ENCODE results near the gene ZNF236. TPM values are rescaled to one million over a fixed set of nuclear protein-coding genes. Genes with fewer than 3 reads are reported as not detected.

ZNF236 gene
- total and polyA plus RNA-seq, 2 of the 13 experiments (the other 11 are each of a cell fraction or from before 2014, with no cell fraction given) = 3.0 to 7.2 TPM

DNA sequence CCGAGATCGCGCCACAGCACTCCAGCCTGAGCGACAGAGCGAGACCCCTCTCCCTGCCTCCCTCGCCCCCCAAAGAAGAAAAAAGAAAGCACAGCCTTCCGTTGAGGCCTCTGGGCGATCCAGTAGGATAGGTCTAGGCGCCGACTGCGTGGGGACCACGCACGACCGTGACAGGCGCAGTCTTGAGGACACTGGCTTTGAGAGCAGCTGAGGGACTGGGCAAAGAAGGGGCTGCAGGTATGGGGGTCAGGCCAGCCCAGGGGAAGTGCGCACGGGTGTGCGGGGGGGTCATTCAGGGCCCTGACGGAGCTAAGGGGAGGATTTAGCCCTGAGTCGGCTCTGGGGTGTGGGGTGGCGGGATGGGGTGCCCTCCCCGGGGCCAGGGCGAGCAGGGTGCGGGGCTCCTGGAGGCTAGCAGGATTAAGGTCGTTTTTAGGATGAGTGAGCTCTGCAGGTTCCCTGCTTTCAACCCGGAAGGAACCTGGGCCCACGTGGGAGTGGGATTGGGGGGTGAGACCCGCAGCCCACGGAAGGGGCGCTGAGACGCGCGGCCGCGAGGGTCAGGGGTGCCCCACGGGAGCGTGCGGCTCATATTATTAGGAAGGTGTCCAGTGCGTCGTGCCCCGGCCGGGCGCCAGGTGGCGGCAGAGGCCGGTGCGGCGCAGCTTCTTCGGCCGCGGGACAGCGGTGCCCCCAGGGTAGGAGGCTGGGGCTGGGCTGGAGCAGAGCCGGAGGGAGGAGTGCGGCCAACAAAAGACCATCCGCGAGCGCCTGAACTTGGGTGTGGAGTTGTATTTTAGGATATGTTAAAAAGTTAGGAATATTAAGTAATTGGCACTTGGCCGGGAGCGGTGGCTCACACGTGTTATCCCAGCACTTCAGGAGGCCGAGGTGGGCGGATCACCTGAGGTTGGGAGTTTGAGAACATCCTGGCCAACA lies 20.5 kb upstream of the ZNF236 start:
- Histone ChIP-seq H3K36me3 (replicated peaks in 1 of 2; ENCODE audit: control insufficient read depth in 1 of 2, insufficient read depth in 2 of 2, low read length in 2 of 2) (no peaks in the 10 kb centered on the region), H3K4me1 (ENCODE audit: insufficient read depth, low read length) (peaks cover 21% of the 10 kb centered on the region; the same call in 1 of the 2 replicates), H3K4me3 (replicated peaks in 1 of 3; ENCODE audit: insufficient read depth in 1 of 3, low read depth in 2 of 3, low read length in 3 of 3) (peak overlapping the region; percentile 56 to 78 (median 60)), H3K4me2 (ENCODE audit: low read depth, low read length) (peak overlapping the region; percentile 90), H3K9ac (ENCODE audit: insufficient read depth, low read depth, low read length) (peak overlapping the region; percentile 45; the same call in 1 of the 2 replicates), H4K20me1 (ENCODE audit: insufficient read depth, low read length) (no peaks in the 10 kb centered on the region), H3K79me2 (ENCODE audit: insufficient read depth, low read length) (no peaks in the 10 kb centered on the region), H3K27ac (ENCODE audit: extremely low read length, insufficient read depth, low read length) (no peak overlapping the region), H3K9me3 (ENCODE audit: low read length) (no peaks in the 10 kb centered on the region), H3K27me3 (ENCODE audit: control insufficient read depth in 1 of 2, insufficient read depth in 2 of 2, low read length in 2 of 2) (peaks cover 0 to 6% of the 10 kb centered on the region in 2 experiments; a peak in 1 of 5 replicates), H2AFZ (ENCODE audit: low read length) (no peak overlapping the region)
- DNase-seq (ENCODE audit: low spot score) (peak; percentile 24), FAIRE-seq (no peak), ATAC-seq (peak; percentile 98)
- CTCF ChIA-PET (ENCODE audit: low intra/inter-chr PET ratio, low total read pairs) = interaction anchor here (0.9 to 1.5 kb wide), 2 partner anchors 122 to 181 kb away, joined by 4 to 7 read pairs; no protein-coding TSS in a partner anchor
- in situ Hi-C loops (cut with HindIII; ENCODE audit: extremely low pct_ligation_motif_present, low pct_unique_long_range_greater_than_20kb) = loop anchor here (10.0 kb wide), 1 partner anchor 183 kb away; no protein-coding TSS in a partner anchor
- 17% methylated on average over 42 of the region's 61 CpGs for WGBS (ENCODE audit: low lambda C conversion rate)
- intact Hi-C loops (cut with micrococcal nuclease; ENCODE audit: unreplicated experiment) = loop anchor here (1.0 to 5.0 kb wide), 4 partner anchors 17 to 255 kb away; no protein-coding TSS in a partner anchor
- POLR2A ChIA-PET = no interaction called here
- no TSS peak for BruUV-seq (replicated peaks)
- TF ChIP-seq SPEN (CRISPR knock-in tag; IDR thresholded peaks at IDR 0.05; ENCODE audit: low read depth) = no peak
- TF ChIP-seq, protein P1, sequence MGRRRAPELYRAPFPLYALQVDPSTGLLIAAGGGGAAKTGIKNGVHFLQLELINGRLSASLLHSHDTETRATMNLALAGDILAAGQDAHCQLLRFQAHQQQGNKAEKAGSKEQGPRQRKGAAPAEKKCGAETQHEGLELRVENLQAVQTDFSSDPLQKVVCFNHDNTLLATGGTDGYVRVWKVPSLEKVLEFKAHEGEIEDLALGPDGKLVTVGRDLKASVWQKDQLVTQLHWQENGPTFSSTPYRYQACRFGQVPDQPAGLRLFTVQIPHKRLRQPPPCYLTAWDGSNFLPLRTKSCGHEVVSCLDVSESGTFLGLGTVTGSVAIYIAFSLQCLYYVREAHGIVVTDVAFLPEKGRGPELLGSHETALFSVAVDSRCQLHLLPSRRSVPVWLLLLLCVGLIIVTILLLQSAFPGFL (CRISPR knock-in tag; IDR thresholded peaks at IDR 0.05) = no peak
- no peak for TF ChIP-seq BHLHE40 (IDR thresholded peaks at IDR 0.05; ENCODE audit: low read length)
- peak; percentile 57; the same call in 1 of the 2 replicates for TF ChIP-seq GABPB1 (CRISPR knock-in tag; IDR thresholded peaks at IDR 0.05)
- no peak for TF ChIP-seq ZNF296 (CRISPR knock-in tag; conservative IDR thresholded peaks at IDR 0.05)
- TF ChIP-seq SMARCC2 (IDR thresholded peaks at IDR 0.05) = no peak
- TF ChIP-seq ZBTB10 (CRISPR knock-in tag; IDR thresholded peaks at IDR 0.05; ENCODE audit: borderline replicate concordance) = peak; percentile 63; the same call in 1 of the 2 replicates
- TF ChIP-seq CHD2 (IDR thresholded peaks at IDR 0.05; ENCODE audit: low read depth, low read length) = no peak
- TF ChIP-seq ZNF772 (CRISPR knock-in tag; IDR thresholded peaks at IDR 0.05) = no peak
- TF ChIP-seq ZNF780A (CRISPR knock-in tag; IDR thresholded peaks at IDR 0.05) = 0 out of 2 replicates have a peak, but pooled peaks have one; percentile 29
- peak; percentile 55; the same call in 1 of the 2 replicates for TF ChIP-seq THAP7 (CRISPR knock-in tag; IDR thresholded peaks at IDR 0.05)
- no peak for TF ChIP-seq ZNF614 (CRISPR knock-in tag; IDR thresholded peaks at IDR 0.05; ENCODE audit: borderline replicate concordance)
- TF ChIP-seq DMAP1 (CRISPR knock-in tag; IDR thresholded peaks at IDR 0.05) = 0 out of 2 replicates have a peak, but pooled peaks have one; percentile 28
- TF ChIP-seq ZNF557 (CRISPR knock-in tag; IDR thresholded peaks at IDR 0.05) = no peak
- TF ChIP-seq HOXA7 (CRISPR knock-in tag; IDR thresholded peaks at IDR 0.05) = no peak
- TF ChIP-seq HOXD1 (CRISPR knock-in tag; IDR thresholded peaks at IDR 0.05) = no peak
- no peak for TF ChIP-seq EED (CRISPR knock-in tag; IDR thresholded peaks at IDR 0.05)
- no peak for TF ChIP-seq NONO (IDR thresholded peaks at IDR 0.05)
- TF ChIP-seq NONO (CRISPR knock-in tag; conservative IDR thresholded peaks at IDR 0.05) = 0 out of 2 replicates have a peak, but pooled peaks have one; percentile 41
